GM21526 (cell line): ENCODE data around the gene DCP1A.
"Not testable (repeated sequence)": the region's sequence is repeated elsewhere in the genome, so short reads cannot be mapped to it uniquely, and the experiment has no call there.

Experiments
- ATAC-seq: cut with Tn5 transposase; IDR thresholded peaks from one replicate; pipeline ENCODE4 v1.9.1; 2021; ENCODE audit warnings: moderate library complexity; ENCODE audit not compliant: unreplicated experiment, low FRiP score

The DCP1A gene

GRCh38 chr3:53329897-53330296 is 17.4 kb downstream of the DCP1A start:
- ATAC-seq, result no peak

GRCh38 chr3:53328746-53329145 is 18.6 kb downstream of the DCP1A start:
- no peak for ATAC-seq

- ATAC-seq, result not testable (repeated sequence)
These were observed 19.4 kb downstream of the DCP1A start for GRCh38 chr3:53327986-53328385.

- no peak for ATAC-seq
These were observed 23.2 kb downstream of the DCP1A start for GRCh38 chr3:53324105-53324504.

- ATAC-seq, result no peak
These were observed 26.6 kb downstream of the DCP1A start for GRCh38 chr3:53320697-53321096.

GRCh38 chr3:53318522-53318921 is 28.8 kb downstream of the DCP1A start:
- ATAC-seq, result no peak

GRCh38 chr3:53312832-53313231 is 34.5 kb downstream of the DCP1A start:
- ATAC-seq, result no peak

- ATAC-seq, result no peak
These were observed 35.5 kb downstream of the DCP1A start for GRCh38 chr3:53311882-53312281.

GRCh38 chr3:53303957-53304356 is 43.4 kb downstream of the DCP1A start:
- no peak for ATAC-seq

GRCh38 chr3:53303549-53303948 is 43.8 kb downstream of the DCP1A start:
- no peak for ATAC-seq

- ATAC-seq, result no peak
These were observed 46.5 kb downstream of the DCP1A start for GRCh38 chr3:53300826-53301225.

- not testable (repeated sequence) for ATAC-seq
These were observed 47.7 kb downstream of the DCP1A start for GRCh38 chr3:53299611-53300023.

GRCh38 chr3:53295410-53295809 is 51.9 kb downstream of the DCP1A start:
- ATAC-seq, result no peak

- ATAC-seq, result no peak
These were observed 53.5 kb downstream of the DCP1A start for GRCh38 chr3:53293867-53294266.

- ATAC-seq, result no peak
These were observed 59.1 kb downstream of the DCP1A start for GRCh38 chr3:53288214-53288613.

- no peak for ATAC-seq
These were observed 60.2 kb downstream of the DCP1A start for GRCh38 chr3:53287131-53287629.

- ATAC-seq, result no peak
These were observed 60.6 kb downstream of the DCP1A start for GRCh38 chr3:53286727-53287126.

GRCh38 chr3:53282581-53282980 is 64.8 kb downstream of the DCP1A start:
- no peak for ATAC-seq

- no peak for ATAC-seq
These were observed 68.7 kb downstream of the DCP1A start for GRCh38 chr3:53278667-53279066.

- no peak for ATAC-seq
These were observed 72.3 kb downstream of the DCP1A start for GRCh38 chr3:53274938-53275605.

GRCh38 chr3:53273146-53273670 is 74.1 kb downstream of the DCP1A start:
- no peak for ATAC-seq
